Liver (tissue), 9 donors: ENCODE measurements around the gene RGS7. TPM values are rescaled to one million over a fixed set of nuclear protein-coding genes. Genes with fewer than 3 reads are reported as not detected.
"Not testable (repeated sequence)": the region's sequence is repeated elsewhere in the genome, so short reads cannot be mapped to it uniquely, and the experiment has no call there.

ENCODE experiments used
- DNase-seq: peaks from one replicate; pipeline ENCODE4 v3.0.0-alpha.2; 2017; ENCODE audit warnings: low spot score
- H3K27ac ChIP-seq, 2 donors: one replicate each; pipeline ENCODE4 v1.7.0; 2013; ENCODE audit warnings: inconsistent platforms in 2 of 2, low read length in 2 of 2, control low read depth in 1 of 2, low read depth in 1 of 2, mild to moderate bottlenecking in 1 of 2
- H3K27me3 ChIP-seq, 4 donors: one replicate each; pipeline versions ENCODE4 v1.6.1 to v1.7.0; 2013; ENCODE audit warnings: low read length in 3 of 4, inconsistent platforms in 1 of 4, mild to moderate bottlenecking in 1 of 4, moderate library complexity in 1 of 4; ENCODE audit not compliant: control insufficient read depth in 4 of 4, insufficient read depth in 4 of 4
- H3K36me3 ChIP-seq, 4 donors: one replicate each; pipeline versions ENCODE4 v1.6.1 to v1.7.0; 2013; ENCODE audit warnings: low read length in 3 of 4, mild to moderate bottlenecking in 3 of 4, low read depth in 1 of 4, moderate library complexity in 1 of 4; ENCODE audit not compliant: control insufficient read depth in 4 of 4, insufficient read depth in 3 of 4
- H3K4me1 ChIP-seq, 4 donors: one replicate each; pipeline versions ENCODE4 v1.6.1 to v1.7.0; 2013; ENCODE audit warnings: low read length in 3 of 4, mild to moderate bottlenecking in 3 of 4, moderate library complexity in 1 of 4; ENCODE audit not compliant: control insufficient read depth in 4 of 4, insufficient read depth in 4 of 4
- H3K4me3 ChIP-seq, 3 donors: one replicate each; pipeline versions ENCODE4 v1.6.1 to v1.7.0; 2013; ENCODE audit warnings: low read length in 3 of 3, control low read depth in 1 of 3, low read depth in 1 of 3, mild to moderate bottlenecking in 1 of 3
- H3K9ac ChIP-seq, 2 donors: one replicate each; pipeline ENCODE4 v1.7.0; 2013; ENCODE audit warnings: low read length in 2 of 2, mild to moderate bottlenecking in 2 of 2, moderate library complexity in 2 of 2, control low read depth in 1 of 2, low read depth in 1 of 2
- H3K9me3 ChIP-seq, 4 donors: one replicate each; pipeline versions ENCODE4 v1.6.1 to v1.7.0; 2013; ENCODE audit warnings: low read length in 3 of 4; ENCODE audit not compliant: control insufficient read depth in 4 of 4
- FOXA2 ChIP-seq: IDR thresholded peaks from 2 replicates; pipeline ENCODE4 v1.6.1; 2016; ENCODE audit warnings: antibody characterized with exemption
- GABPA ChIP-seq, 2 donors: IDR thresholded peaks in 1 of 2; conservative IDR thresholded peaks in 1 of 2; 2 replicates each; pipeline ENCODE4 v1.6.1; 2016; ENCODE audit warnings: antibody characterized with exemption in 2 of 2, mild to moderate bottlenecking in 1 of 2, moderate library complexity in 1 of 2
- HNF4A ChIP-seq, 2 donors: conservative IDR thresholded peaks; 2 replicates each; pipeline ENCODE4 v1.6.1; 2016; ENCODE audit warnings: antibody characterized with exemption in 2 of 2, mild to moderate bottlenecking in 2 of 2
- HNF4G ChIP-seq: IDR thresholded peaks from 2 replicates; pipeline ENCODE4 v1.6.1; 2016; ENCODE audit warnings: antibody characterized with exemption
- JUND ChIP-seq, 2 donors: IDR thresholded peaks; 2 replicates each; pipeline ENCODE4 v1.6.1; 2016; ENCODE audit warnings: antibody characterized with exemption in 2 of 2
- NR2F2 ChIP-seq: IDR thresholded peaks from 2 replicates; pipeline ENCODE4 v1.6.1; 2016; ENCODE audit warnings: antibody characterized with exemption
- YY1 ChIP-seq: IDR thresholded peaks from 2 replicates; pipeline ENCODE4 v1.6.1; 2016; ENCODE audit warnings: antibody characterized with exemption, mild to moderate bottlenecking
- WGBS: extraction: QIAGEN DNeasy Blood & Tissue Kit; methylation state at CpG from one replicate; pipeline ENCODE4 v1.1.7; 2013; 5-methylcytosine and 5-hydroxymethylcytosine counted together
- polyA plus RNA-seq, 2 donors: library from polyadenylated mRNA; stranded (reverse) in 1 of 2; unstranded in 1 of 2; fragments of 200-250 nt in 1 of 2; fragments of >200 nt in 1 of 2; fragmentation: Nextera tagmentation in 1 of 2; extraction: Ambion mirVana in 1 of 2; gene quantifications; one replicate each; pipeline versions ENCODE4 v1.2.1 to v1.2.3, GENCODE V29; 2013 to 2015
- total RNA-seq, 2 donors: library from RNA; depleted of rRNA; stranded (reverse); fragments of >200 nt; gene quantifications; one replicate each; pipeline ENCODE4 v1.2.3, GENCODE V29; 2014
- TF ChIP-seq, protein P1 (sequence below): IDR thresholded peaks from 2 replicates; pipeline ENCODE4 v1.6.1; 2016; ENCODE audit warnings: antibody characterized with exemption
- TF ChIP-seq, protein P2 (sequence below): IDR thresholded peaks from 2 replicates; pipeline ENCODE4 v1.6.1; 2016; ENCODE audit warnings: antibody characterized with exemption, mild to moderate bottlenecking
- TF ChIP-seq, protein P3 (sequence below): IDR thresholded peaks from 2 replicates; pipeline ENCODE4 v1.6.1; 2016; ENCODE audit warnings: antibody characterized with exemption
- donor health status: healthy.
- donor health status: healthy.
- donor health status: healthy.
- donor health status: healthy.
- donor health status: healthy.

The RGS7 gene
- total and polyA plus RNA-seq, 4 donors: 0.05 to 0.18 TPM; not detected in 2

DNA sequence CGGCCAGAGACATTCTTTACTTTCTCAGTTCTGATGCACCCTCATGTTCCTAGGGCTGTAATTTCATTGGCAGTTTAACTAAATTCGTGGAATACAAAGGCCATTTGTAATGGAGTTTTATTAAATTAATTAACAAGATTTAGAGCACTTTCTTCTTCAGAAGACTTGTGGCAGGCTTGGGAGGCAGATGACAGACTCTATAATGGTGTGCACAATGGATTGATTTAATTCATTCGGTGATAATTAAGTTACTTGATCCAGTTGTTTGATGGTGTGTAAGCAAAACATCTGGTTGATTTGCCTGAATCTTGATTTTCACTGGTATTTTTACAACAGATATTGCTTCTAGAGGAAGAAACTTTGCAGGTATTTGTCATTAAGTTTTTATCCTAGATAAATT, 383.1 kb downstream of the RGS7 start:
- Histone ChIP-seq H3K27ac (no peak overlapping the region), H3K36me3 (no peaks in the 10 kb centered on the region), H3K9ac (no peak overlapping the region), H3K4me1 (no peaks in the 10 kb centered on the region), H3K9me3 (peaks cover 0 to 2% (median 0%) of the 10 kb centered on the region in 4 donors), H3K27me3 (no peaks in the 10 kb centered on the region), H3K4me3 (no peak overlapping the region)
- TF ChIP-seq, protein P1, sequence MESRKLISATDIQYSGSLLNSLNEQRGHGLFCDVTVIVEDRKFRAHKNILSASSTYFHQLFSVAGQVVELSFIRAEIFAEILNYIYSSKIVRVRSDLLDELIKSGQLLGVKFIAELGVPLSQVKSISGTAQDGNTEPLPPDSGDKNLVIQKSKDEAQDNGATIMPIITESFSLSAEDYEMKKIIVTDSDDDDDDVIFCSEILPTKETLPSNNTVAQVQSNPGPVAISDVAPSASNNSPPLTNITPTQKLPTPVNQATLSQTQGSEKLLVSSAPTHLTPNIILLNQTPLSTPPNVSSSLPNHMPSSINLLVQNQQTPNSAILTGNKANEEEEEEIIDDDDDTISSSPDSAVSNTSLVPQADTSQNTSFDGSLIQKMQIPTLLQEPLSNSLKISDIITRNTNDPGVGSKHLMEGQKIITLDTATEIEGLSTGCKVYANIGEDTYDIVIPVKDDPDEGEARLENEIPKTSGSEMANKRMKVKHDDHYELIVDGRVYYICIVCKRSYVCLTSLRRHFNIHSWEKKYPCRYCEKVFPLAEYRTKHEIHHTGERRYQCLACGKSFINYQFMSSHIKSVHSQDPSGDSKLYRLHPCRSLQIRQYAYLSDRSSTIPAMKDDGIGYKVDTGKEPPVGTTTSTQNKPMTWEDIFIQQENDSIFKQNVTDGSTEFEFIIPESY: no peak
- TF ChIP-seq JUND (IDR thresholded peaks at IDR 0.05) (no peak), GABPA (IDR thresholded peaks at IDR 0.05 in 1 of 2, conservative IDR thresholded peaks at IDR 0.05 in 1 of 2) (no peak), HNF4G (no peak)
- TF ChIP-seq, protein P2, sequence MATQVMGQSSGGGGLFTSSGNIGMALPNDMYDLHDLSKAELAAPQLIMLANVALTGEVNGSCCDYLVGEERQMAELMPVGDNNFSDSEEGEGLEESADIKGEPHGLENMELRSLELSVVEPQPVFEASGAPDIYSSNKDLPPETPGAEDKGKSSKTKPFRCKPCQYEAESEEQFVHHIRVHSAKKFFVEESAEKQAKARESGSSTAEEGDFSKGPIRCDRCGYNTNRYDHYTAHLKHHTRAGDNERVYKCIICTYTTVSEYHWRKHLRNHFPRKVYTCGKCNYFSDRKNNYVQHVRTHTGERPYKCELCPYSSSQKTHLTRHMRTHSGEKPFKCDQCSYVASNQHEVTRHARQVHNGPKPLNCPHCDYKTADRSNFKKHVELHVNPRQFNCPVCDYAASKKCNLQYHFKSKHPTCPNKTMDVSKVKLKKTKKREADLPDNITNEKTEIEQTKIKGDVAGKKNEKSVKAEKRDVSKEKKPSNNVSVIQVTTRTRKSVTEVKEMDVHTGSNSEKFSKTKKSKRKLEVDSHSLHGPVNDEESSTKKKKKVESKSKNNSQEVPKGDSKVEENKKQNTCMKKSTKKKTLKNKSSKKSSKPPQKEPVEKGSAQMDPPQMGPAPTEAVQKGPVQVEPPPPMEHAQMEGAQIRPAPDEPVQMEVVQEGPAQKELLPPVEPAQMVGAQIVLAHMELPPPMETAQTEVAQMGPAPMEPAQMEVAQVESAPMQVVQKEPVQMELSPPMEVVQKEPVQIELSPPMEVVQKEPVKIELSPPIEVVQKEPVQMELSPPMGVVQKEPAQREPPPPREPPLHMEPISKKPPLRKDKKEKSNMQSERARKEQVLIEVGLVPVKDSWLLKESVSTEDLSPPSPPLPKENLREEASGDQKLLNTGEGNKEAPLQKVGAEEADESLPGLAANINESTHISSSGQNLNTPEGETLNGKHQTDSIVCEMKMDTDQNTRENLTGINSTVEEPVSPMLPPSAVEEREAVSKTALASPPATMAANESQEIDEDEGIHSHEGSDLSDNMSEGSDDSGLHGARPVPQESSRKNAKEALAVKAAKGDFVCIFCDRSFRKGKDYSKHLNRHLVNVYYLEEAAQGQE: no peak
- 85% methylated on average over 3 of the region's 3 CpGs for WGBS
- no peak for DNase-seq

DNA sequence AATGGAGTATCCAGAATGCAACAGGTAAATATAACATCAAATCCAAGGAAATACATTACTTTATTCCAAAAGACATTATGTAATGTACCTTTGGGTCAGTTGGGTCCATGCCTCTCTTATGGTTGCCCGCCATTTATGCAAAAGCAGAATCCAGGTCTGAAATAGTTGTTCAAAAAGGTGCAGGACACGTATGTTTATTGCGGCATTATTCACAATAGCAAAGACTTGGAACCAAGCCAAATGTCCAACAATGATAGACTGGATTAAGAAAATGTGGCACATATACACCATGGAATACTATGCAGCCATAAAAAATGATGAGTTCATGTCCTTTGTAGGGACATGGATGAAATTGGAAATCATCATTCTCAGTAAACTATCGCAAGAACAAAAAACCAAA, 384.9 kb downstream of the RGS7 start:
- H3K9ac ChIP-seq, H3K4me3 ChIP-seq, DNase-seq, H3K4me1 ChIP-seq, H3K9me3 ChIP-seq, H3K27ac ChIP-seq, H3K27me3 ChIP-seq, H3K36me3 ChIP-seq: not testable (repeated sequence)
- WGBS: 92% methylated on average over 3 of the region's 4 CpGs

DNA sequence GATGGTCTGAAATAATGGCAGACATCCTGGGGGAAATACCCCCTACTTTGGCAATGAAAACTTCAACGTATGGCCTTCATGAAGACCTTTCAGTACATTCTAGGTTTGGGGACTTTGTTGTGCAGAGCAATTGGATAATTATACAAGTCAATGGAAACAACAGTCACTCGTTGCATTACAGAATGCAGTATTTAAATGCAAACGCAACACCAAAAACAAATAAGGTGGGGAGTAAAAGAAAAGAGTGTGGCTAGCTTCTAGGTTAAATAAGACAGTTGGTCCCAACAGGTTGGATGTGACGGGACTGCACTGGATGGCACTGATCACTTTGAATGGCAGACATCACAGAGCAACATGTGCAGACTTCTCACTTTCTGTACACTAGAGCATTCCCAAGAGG, 386.8 kb downstream of the RGS7 start:
- WGBS: 69% methylated on average over 4 of the region's 4 CpGs
- Histone ChIP-seq H3K9me3 (no peaks in the 10 kb centered on the region), H3K27me3 (no peaks in the 10 kb centered on the region), H3K36me3 (no peaks in the 10 kb centered on the region), H3K4me1 (no peaks in the 10 kb centered on the region), H3K4me3 (no peak overlapping the region), H3K9ac (no peak overlapping the region), H3K27ac (no peak overlapping the region)
- TF ChIP-seq NR2F2: no peak
- no peak for TF ChIP-seq HNF4A (conservative IDR thresholded peaks at IDR 0.05)
- TF ChIP-seq, protein P2: no peak
- TF ChIP-seq, protein P3, sequence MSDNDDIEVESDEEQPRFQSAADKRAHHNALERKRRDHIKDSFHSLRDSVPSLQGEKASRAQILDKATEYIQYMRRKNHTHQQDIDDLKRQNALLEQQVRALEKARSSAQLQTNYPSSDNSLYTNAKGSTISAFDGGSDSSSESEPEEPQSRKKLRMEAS: no peak
- no peak for TF ChIP-seq YY1
- no peak for TF ChIP-seq JUND (IDR thresholded peaks at IDR 0.05)
- TF ChIP-seq FOXA2: no peak
- TF ChIP-seq, protein P1: no peak
- DNase-seq: no peak
